Amygdala (tissue), 56 donors: ENCODE measurements around the gene AHCYL1.
"Not testable (repeated sequence)": the region's sequence is repeated elsewhere in the genome, so short reads cannot be mapped to it uniquely, and the experiment has no call there.

ENCODE experiments used
- DNase-seq, 56 donors: peaks; one replicate each; lab custom pipeline; 2025; lab: John Stamatoyannopoulos, UW

AHCYL1 gene

DNA sequence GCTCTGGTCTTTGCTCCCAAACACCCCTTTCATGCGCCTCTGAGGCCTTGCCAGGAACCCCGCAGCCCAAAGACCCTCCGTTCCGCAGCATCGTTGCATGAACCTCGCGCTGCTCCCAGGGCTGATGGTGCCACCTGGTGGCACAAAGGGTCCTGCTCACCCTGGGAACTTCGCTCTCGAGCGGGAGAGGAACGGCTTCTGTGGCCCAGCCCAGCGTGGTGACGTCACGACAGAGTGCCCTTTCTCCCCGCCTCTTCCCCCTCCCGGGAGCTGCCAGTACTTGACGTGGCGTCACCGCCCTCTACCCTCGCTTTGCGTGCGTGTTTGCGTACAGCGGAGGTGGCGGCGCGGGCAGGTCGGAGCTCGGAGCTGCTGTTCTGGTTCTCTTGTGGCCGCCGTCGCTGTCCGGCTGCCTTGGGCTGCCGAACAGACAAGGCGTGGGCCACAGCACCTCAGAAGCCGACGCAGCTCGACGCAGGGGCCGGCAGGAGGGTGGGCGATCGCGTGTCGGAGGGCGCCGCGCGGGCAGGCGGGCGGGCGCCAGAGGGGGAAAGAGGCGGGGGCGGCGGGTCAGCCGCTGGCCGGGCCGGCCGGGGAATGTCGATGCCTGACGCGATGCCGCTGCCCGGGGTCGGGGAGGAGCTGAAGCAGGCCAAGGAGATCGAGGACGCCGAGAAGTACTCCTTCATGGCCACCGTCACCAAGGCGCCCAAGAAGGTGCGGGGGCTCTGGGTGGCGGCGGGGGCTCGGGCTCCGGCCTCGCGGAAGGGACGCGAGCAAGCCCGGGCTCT is at the start of gene AHCYL1:
AHCYL1 (plus strand) TSS at position 310 of the 791 bp plus-strand sequence; CDS start at position 598, 288 bp downstream.
- peak; percentile 77 to 100 (median 99) for DNase-seq

- DNase-seq: no peak
These were observed 49.1 kb upstream of the AHCYL1 start for GRCh38 chr1:109935451-109935900.

- DNase-seq: no peak
These were observed 46.8 kb upstream of the AHCYL1 start for GRCh38 chr1:109937738-109938137.

GRCh38 chr1:109938556-109938955 is 46.0 kb upstream of the AHCYL1 start:
- no peak for DNase-seq

GRCh38 chr1:109942434-109942833 is 42.1 kb upstream of the AHCYL1 start:
- no peak for DNase-seq

DNA sequence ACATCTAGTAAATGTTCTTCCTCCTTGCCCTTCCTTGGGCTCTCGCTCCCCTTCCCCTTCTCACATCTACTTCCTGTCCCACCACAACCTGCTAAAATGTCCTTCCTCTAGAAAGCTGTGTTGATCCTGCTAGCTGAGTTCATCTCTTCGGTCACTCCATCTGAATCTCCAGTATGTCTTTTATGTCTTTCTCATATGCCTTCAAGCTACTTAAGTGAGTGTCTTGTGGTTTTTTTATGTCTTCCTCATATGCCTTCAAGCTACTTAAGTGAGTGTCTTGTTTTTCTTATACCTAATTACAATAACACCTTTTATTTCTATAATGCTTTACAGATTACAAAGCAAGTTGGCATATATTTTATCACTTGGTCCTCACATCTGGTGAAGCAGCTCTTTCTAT is 40.0 kb upstream of the AHCYL1 start:
- no peak for DNase-seq

GRCh38 chr1:109946511-109946910 is 38.1 kb upstream of the AHCYL1 start:
- no peak for DNase-seq

GRCh38 chr1:109947582-109948284 is 36.8 kb upstream of the AHCYL1 start:
- no peak for DNase-seq

DNA sequence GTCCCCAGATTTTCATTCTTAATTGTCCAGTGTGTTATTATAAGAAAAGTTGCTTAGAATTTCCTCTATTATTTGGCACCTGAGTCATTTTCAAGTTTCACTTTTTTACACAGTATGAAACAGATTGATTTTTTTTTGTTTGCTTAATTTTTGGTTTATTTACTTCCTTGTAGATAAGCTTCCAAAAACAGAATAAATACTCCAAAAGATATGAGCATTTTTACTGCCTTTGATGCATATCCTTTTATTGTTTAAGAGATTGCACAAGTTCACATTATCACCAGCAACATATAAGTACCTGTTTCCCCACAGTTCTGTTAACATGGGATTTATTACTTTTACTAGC is 36.3 kb upstream of the AHCYL1 start:
- DNase-seq: no peak

DNA sequence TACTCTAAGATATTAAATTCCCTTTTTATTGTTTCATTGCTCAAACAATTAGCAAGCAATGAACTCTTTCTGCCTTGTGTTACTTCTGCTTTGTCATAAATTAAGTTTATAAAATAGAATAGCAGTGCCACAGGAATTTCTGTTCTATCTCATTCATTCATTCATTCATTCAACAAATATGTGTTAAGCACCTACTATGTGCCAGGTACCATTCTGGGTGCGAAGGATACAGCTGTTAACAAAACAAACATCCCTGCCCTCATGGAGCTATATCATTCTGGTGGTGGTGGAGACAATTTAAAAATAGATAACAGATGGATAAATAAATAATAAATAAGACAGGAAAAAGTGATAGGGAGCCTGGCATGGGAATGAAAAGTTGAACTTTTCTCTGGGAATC is 34.5 kb upstream of the AHCYL1 start:
- DNase-seq: no peak

DNA sequence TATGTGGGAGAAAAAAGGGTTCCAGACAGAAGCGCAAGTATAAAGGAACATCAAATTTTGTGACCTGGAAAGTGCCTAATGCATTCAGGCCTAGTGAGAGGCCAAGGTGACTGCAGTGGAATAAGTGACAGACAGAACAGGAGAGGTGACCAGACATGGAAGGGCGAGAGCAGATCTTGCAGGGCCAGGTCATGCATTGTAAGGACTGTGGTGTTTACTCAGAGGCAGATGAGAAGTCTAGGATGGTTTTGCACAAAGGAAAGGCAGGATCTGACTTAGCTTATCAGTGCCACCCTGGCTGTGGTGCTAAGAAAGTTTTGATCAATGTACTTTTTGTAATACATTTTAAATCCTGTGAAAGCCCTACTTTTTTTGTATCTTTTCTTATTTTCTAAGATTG is 34.1 kb upstream of the AHCYL1 start:
- DNase-seq: no peak

- DNase-seq: not testable (repeated sequence)
These were observed 33.1 kb upstream of the AHCYL1 start for GRCh38 chr1:109951501-109951900.

DNA sequence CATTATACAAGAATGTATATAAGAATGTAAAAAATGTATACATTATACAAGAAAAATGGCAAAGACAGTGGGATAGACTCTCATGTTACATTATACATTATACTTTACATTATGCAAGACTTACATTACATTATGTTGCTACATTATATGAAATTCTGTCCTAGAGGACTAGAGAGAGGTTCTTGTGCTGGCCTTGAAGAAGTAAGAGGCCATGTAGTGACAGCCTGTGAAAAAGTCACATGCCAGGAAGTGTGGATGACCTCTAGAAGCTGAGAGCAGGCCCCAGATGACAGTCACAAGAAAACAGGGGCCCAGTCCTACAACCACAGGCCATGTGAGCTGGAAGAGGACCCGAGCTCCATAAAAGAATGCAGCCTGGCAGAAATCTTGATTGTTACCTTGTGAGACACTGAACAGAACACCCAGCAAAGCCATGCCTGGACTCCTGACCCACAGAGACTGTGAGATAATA is 30.5 kb upstream of the AHCYL1 start:
- no peak for DNase-seq

- DNase-seq: no peak
These were observed 25.0 kb upstream of the AHCYL1 start for GRCh38 chr1:109959632-109959973.

GRCh38 chr1:109959974-109960744 is 24.4 kb upstream of the AHCYL1 start:
- no peak for DNase-seq

- DNase-seq: no peak
These were observed 23.8 kb upstream of the AHCYL1 start for GRCh38 chr1:109960745-109961094.

DNA sequence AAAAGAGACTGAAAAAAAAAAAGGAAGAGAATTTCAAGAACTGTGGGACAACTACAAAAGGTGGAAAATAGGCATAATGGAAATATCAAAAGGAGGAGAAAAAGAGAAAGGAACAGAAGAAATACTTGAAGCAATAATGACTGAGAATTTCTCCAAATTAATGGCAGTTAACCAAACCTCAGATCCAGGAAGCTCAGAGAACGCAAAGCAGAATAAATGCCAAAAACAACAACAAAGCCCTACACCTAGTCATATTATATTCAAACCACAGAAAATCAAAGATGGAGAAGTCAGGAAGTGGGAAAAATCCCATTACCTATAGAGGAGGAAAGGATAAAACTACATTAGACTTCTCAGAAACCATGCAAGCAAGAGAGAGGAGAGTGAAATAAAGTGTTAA is 20.7 kb upstream of the AHCYL1 start:
- DNase-seq: no peak

DNA sequence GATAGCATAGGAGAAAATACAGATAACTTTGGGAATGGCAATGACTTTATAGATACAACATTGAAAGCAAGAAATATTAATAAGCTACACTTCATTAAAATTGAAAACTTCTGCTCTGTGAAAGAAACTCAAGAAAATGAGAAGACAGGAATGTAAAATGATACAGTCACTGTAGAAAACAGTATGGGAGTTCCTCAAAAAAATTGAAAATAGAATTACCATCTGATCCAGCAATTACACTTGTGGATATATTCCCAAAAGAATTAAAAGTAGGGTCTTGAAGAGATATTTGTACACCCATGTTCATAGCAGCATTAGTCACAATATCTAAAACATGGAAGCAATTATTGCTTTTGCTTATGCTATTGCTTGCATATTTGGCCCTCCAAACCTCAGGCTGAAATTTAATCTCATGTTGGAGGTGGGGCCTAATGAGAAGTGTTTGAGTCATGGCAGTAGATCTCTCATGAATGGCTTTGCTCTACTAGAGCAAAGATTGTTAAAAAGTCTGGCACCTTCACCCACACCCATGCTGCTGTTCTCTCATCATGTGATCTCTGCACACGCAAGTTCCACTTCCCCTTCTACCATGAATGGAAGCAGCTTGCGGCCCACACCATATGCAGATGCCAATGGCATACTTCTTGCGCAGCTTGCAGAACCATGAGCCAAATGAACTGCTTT is 15.3 kb upstream of the AHCYL1 start:
- DNase-seq: no peak

DNA sequence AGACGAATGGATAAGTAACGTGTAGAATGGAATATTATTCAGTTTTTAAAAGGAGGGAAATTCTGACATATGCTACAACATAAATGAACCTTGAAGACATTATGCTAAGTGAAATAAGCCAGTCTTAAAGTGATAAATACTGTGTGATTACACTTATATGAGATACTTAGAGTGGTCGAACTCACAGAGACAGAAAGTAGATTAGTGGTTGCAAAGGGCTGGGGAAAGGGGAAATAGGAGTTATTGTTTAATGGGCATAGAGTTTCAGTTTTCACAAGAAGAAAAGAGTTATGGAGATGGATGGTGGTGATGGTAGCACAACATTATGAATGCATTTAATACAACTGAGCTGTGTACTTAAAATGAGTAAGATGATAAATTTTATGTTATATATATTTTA is 14.7 kb upstream of the AHCYL1 start:
- no peak for DNase-seq

DNA sequence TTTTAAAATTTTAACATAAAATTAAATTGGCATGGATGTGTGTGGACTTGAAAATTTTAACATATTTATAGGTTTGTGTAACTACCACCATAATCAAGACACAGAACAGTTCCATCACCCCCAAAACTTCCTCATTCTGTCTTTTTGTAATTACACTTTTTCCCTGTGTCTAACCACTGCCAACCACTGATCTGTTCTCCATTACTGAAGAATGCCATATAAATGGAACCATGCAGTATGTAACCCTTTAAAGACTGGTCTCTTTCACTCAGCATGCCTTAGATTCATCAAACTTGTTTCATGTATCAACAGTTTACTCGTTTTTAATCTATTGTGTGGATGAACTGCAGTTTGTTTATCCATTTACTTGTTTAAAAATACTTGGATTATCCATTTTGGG is 13.0 kb upstream of the AHCYL1 start:
- DNase-seq: no peak

DNA sequence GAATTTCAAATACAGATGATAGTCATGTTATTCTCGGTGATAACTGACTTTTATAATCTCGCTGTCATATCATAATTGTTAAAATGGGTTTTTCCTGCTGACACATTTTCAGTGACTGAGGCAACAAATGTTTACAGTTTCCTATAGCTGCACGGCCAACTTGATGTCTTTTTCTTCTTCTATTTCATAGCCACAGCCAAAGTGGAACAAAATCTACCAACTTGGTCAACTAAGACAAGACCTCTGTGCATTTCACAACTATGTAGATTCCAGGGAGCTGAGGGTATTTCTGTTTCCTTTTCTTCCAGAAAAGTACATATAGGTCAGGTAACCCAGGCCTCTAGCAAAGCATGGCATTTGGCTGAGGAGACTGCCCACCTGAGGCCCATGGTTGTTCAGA is 10.4 kb upstream of the AHCYL1 start:
- no peak for DNase-seq
